HG02759 (cell line): ENCODE measurements around the gene DYNC1I1.

Source experiments
- ATAC-seq: cut with Tn5 transposase; IDR thresholded peaks from one replicate; pipeline ENCODE4 v1.9.1; 2021; ENCODE audit warnings: mild to moderate bottlenecking, moderate library complexity; ENCODE audit not compliant: unreplicated experiment

Gene DYNC1I1

GRCh38 chr7:95847061-95847460, 74.7 kb downstream of the DYNC1I1 start:
- ATAC-seq = no peak

GRCh38 chr7:95859429-95859828, 87.1 kb downstream of the DYNC1I1 start:
- no peak for ATAC-seq

- no peak for ATAC-seq
These were observed 88.7 kb downstream of the DYNC1I1 start for GRCh38 chr7:95861041-95861440.

GRCh38 chr7:95863623-95864022, 91.3 kb downstream of the DYNC1I1 start:
- ATAC-seq = no peak

GRCh38 chr7:95865716-95866371, 93.5 kb downstream of the DYNC1I1 start:
- ATAC-seq = no peak

GRCh38 chr7:95867309-95867708, 95.0 kb downstream of the DYNC1I1 start:
- peak; percentile 80 for ATAC-seq

GRCh38 chr7:95871075-95871848, 98.9 kb downstream of the DYNC1I1 start:
- peak; percentile 59 for ATAC-seq

GRCh38 chr7:95871896-95872295, 99.5 kb downstream of the DYNC1I1 start:
- no peak for ATAC-seq

- ATAC-seq = no peak
These were observed 101.8 kb downstream of the DYNC1I1 start for GRCh38 chr7:95874129-95874528.

GRCh38 chr7:95874541-95875265, 102.3 kb downstream of the DYNC1I1 start:
- no peak for ATAC-seq

GRCh38 chr7:95875519-95875918, 103.2 kb downstream of the DYNC1I1 start:
- no peak for ATAC-seq

GRCh38 chr7:95878677-95879076, 106.3 kb downstream of the DYNC1I1 start:
- no peak for ATAC-seq

- no peak for ATAC-seq
These were observed 109.2 kb downstream of the DYNC1I1 start for GRCh38 chr7:95881597-95881996.

GRCh38 chr7:95883217-95883616, 110.9 kb downstream of the DYNC1I1 start:
- no peak for ATAC-seq

GRCh38 chr7:95886501-95887090, 114.2 kb downstream of the DYNC1I1 start:
- ATAC-seq = no peak

GRCh38 chr7:95893484-95893883, 121.1 kb downstream of the DYNC1I1 start:
- ATAC-seq = no peak

- no peak for ATAC-seq
These were observed 125.3 kb downstream of the DYNC1I1 start for GRCh38 chr7:95897557-95898251.

- no peak for ATAC-seq
These were observed 127.7 kb downstream of the DYNC1I1 start for GRCh38 chr7:95899919-95900513.

- ATAC-seq = no peak
These were observed 128.7 kb downstream of the DYNC1I1 start for GRCh38 chr7:95901006-95901405.

GRCh38 chr7:95904099-95904498, 131.7 kb downstream of the DYNC1I1 start:
- no peak for ATAC-seq
